H1 (cell line): ENCODE measurements around the gene CEP128. TPM values are rescaled to one million over a fixed set of nuclear protein-coding genes. Genes with fewer than 3 reads are reported as not detected.

Source experiments
- CTCF ChIA-PET: fragments of 300-600 bp; sonication (Branson Sonifier 250); formaldehyde crosslinking; loops from one replicate; lab custom pipeline; 2021; ENCODE audit not compliant: partially characterized antibody; lab: Charles Lee
- POLR2A ChIA-PET: fragments of 300-600 bp; sonication (Branson Sonifier 250); formaldehyde crosslinking; loops from one replicate; lab custom pipeline; 2021; ENCODE audit warnings: inconsistent platforms; ENCODE audit not compliant: partially characterized antibody; lab: Charles Lee
- DNase-seq, 2 experiments: peaks; one replicate each; pipeline versions ENCODE4 v3.0.0 to v3.0.0-alpha.2; 2010 to 2022; ENCODE audit warnings: low spot score in 2 of 2, low read depth in 1 of 2, mixed read lengths in 1 of 2
- FAIRE-seq: peaks from 2 replicates; lab custom pipeline; 2011; peaks lifted over from hg19 to GRCh38; lab: Jason Lieb, UNC
- H2AFZ ChIP-seq: 2 replicates; pipeline ENCODE4 v1.8.1; 2012; ENCODE audit warnings: low read length, inconsistent platforms
- H2AK5ac ChIP-seq: 2 replicates; pipeline ENCODE4 v1.6.1; 2013; ENCODE audit warnings: low read depth, low read length
- H2BK120ac ChIP-seq: replicated peaks from 2 replicates; pipeline ENCODE3; 2013; ENCODE audit warnings: low read depth, low read length, inconsistent platforms
- H2BK12ac ChIP-seq: 2 replicates; pipeline ENCODE4 v1.6.1; 2013; ENCODE audit warnings: low read depth, low read length
- H2BK15ac ChIP-seq: 2 replicates; pipeline ENCODE4 v1.6.1; 2013; ENCODE audit warnings: low read length
- H2BK20ac ChIP-seq: 2 replicates; pipeline ENCODE4 v1.6.1; 2013; ENCODE audit warnings: low read length
- H2BK5ac ChIP-seq: 2 replicates; pipeline ENCODE4 v1.6.1; 2013; ENCODE audit warnings: low read depth, low read length
- H3K14ac ChIP-seq: 2 replicates; pipeline ENCODE4 v1.6.1; 2013; ENCODE audit warnings: inconsistent platforms; ENCODE audit not compliant: insufficient read length
- H3K18ac ChIP-seq: 2 replicates; pipeline ENCODE4 v1.6.1; 2013; ENCODE audit warnings: low read length; ENCODE audit errors: extremely low read depth
- H3K23ac ChIP-seq: 2 replicates; pipeline ENCODE4 v1.6.1; 2013; ENCODE audit warnings: inconsistent platforms; ENCODE audit not compliant: insufficient read length
- H3K23me2 ChIP-seq: 2 replicates; pipeline ENCODE4 v1.6.1; 2013; ENCODE audit warnings: low read depth, low read length
- H3K27ac ChIP-seq: 2 replicates; pipeline ENCODE4 v1.6.1; 2011; ENCODE audit warnings: low read depth, low read length, inconsistent platforms
- H3K27me3 ChIP-seq, 4 experiments: replicated peaks in 1 of 4; 1 replicate in 1 of 4; 2 replicates in 3 of 4; pipeline versions ENCODE4 v1.6.1 to v1.8.1; 2011 to 2013; ENCODE audit warnings: low read length in 3 of 4, mild to moderate bottlenecking in 3 of 4, inconsistent platforms in 2 of 4, mixed read lengths in 2 of 4, moderate library complexity in 1 of 4; ENCODE audit not compliant: control insufficient read depth in 3 of 4, insufficient read depth in 3 of 4; ENCODE audit errors: extremely low read depth in 1 of 4
- H3K36me3 ChIP-seq, 4 experiments: 2 replicates each; pipeline versions ENCODE4 v1.6.1 to v1.8.1; 2011 to 2013; ENCODE audit warnings: mild to moderate bottlenecking in 4 of 4, low read length in 3 of 4, moderate library complexity in 2 of 4, control low read depth in 1 of 4, inconsistent platforms in 1 of 4; ENCODE audit not compliant: insufficient read depth in 4 of 4, control insufficient read depth in 2 of 4
- H3K4ac ChIP-seq: replicated peaks from 2 replicates; pipeline ENCODE3; 2013; ENCODE audit warnings: low read length, low read depth, mixed read lengths, inconsistent platforms; ENCODE audit not compliant: insufficient read length
- H3K4me1 ChIP-seq, 4 experiments: replicated peaks in 1 of 4; 1 replicate in 1 of 4; 2 replicates in 3 of 4; pipeline versions ENCODE4 v1.6.1 to v1.8.1; 2011 to 2013; ENCODE audit warnings: low read length in 3 of 4, inconsistent platforms in 2 of 4, mixed read lengths in 1 of 4; ENCODE audit not compliant: insufficient read depth in 4 of 4, control insufficient read depth in 3 of 4
- H3K4me2 ChIP-seq, 2 experiments: 2 replicates each; pipeline versions ENCODE4 v1.6.1 to v1.8.1; 2011 to 2013; ENCODE audit warnings: low read depth in 2 of 2, low read length in 2 of 2, control low read depth in 1 of 2, inconsistent platforms in 1 of 2, mild to moderate bottlenecking in 1 of 2; ENCODE audit not compliant: insufficient read depth in 1 of 2
- H3K4me3 ChIP-seq, 4 experiments: fragments of 200-600, 300-600 bp in 1 of 4; sonication (generic), shearing (Covaris generic), sonication (Bioruptor Twin) in 1 of 4; 2 replicates each; pipeline versions ENCODE4 v1.5.1 to v1.8.1; 2011 to 2016; ENCODE audit warnings: low read length in 4 of 4, low read depth in 3 of 4, control low read depth in 2 of 4, inconsistent platforms in 2 of 4, mild to moderate bottlenecking in 2 of 4, mixed read lengths in 1 of 4, moderate library complexity in 1 of 4; ENCODE audit not compliant: insufficient read depth in 2 of 4; ENCODE audit errors: extremely low read depth in 1 of 4
- H3K56ac ChIP-seq: replicated peaks from 2 replicates; pipeline ENCODE3; 2013; ENCODE audit warnings: low read depth, mild to moderate bottlenecking, mixed read lengths, low read length, inconsistent platforms; ENCODE audit not compliant: insufficient read length
- H3K79me1 ChIP-seq: 2 replicates; pipeline ENCODE4 v1.6.1; 2013; ENCODE audit warnings: low read depth, low read length, control low read depth
- H3K79me2 ChIP-seq, 2 experiments: 2 replicates each; pipeline versions ENCODE4 v1.6.1 to v1.8.1; 2012 to 2013; ENCODE audit warnings: low read length in 2 of 2, mild to moderate bottlenecking in 2 of 2, inconsistent platforms in 1 of 2; ENCODE audit not compliant: insufficient read depth in 2 of 2, control insufficient read depth in 1 of 2
- H3K9ac ChIP-seq, 4 experiments: replicated peaks in 1 of 4; 1 replicate in 1 of 4; 2 replicates in 3 of 4; pipeline versions ENCODE4 v1.6.1 to v1.8.1; 2011 to 2013; ENCODE audit warnings: low read depth in 3 of 4, low read length in 3 of 4, control low read depth in 2 of 4, mild to moderate bottlenecking in 2 of 4, moderate library complexity in 2 of 4, inconsistent platforms in 1 of 4; ENCODE audit errors: extremely low read depth in 1 of 4
- H3K9me3 ChIP-seq, 2 experiments: 2 replicates each; pipeline versions ENCODE4 v1.6.1 to v1.8.1; 2012 to 2013; ENCODE audit warnings: mild to moderate bottlenecking in 2 of 2, moderate library complexity in 2 of 2, control low read depth in 1 of 2, inconsistent platforms in 1 of 2, low read depth in 1 of 2, low read length in 1 of 2, mixed read lengths in 1 of 2; ENCODE audit not compliant: insufficient read depth in 2 of 2
- H4K20me1 ChIP-seq, 2 experiments: replicated peaks in 1 of 2; 2 replicates each; pipeline versions ENCODE3 to v1.8.1; 2011 to 2013; ENCODE audit warnings: inconsistent platforms in 2 of 2, low read length in 2 of 2, mild to moderate bottlenecking in 1 of 2; ENCODE audit not compliant: insufficient read depth in 2 of 2, control insufficient read depth in 1 of 2
- H4K5ac ChIP-seq: 2 replicates; pipeline ENCODE4 v1.6.1; 2013; ENCODE audit warnings: low read length, low read depth, mixed read lengths, inconsistent platforms; ENCODE audit not compliant: insufficient read length
- H4K8ac ChIP-seq: 2 replicates; pipeline ENCODE4 v1.8.0; 2013; ENCODE audit warnings: mild to moderate bottlenecking, moderate library complexity, low read length, inconsistent platforms; ENCODE audit not compliant: insufficient read depth; ENCODE audit errors: extremely low read depth
- H4K91ac ChIP-seq: replicated peaks from 2 replicates; pipeline ENCODE3; 2013; ENCODE audit warnings: low read length, mixed read lengths, inconsistent platforms; ENCODE audit not compliant: insufficient read length
- BCL11A ChIP-seq, 2 experiments: IDR thresholded peaks; one replicate each; pipeline ENCODE4 v1.6.1; 2011; ENCODE audit warnings: low read depth in 2 of 2, low read length in 2 of 2, mild to moderate bottlenecking in 2 of 2
- CHD2 ChIP-seq: IDR thresholded peaks from 2 replicates; pipeline ENCODE4 v1.6.1; 2012; ENCODE audit warnings: low read length, improper control_type of control experiment
- CREB1 ChIP-seq: IDR thresholded peaks from 2 replicates; pipeline ENCODE4 v1.6.1; 2012; ENCODE audit warnings: inconsistent platforms
- CTBP2 ChIP-seq: IDR thresholded peaks from 2 replicates; pipeline ENCODE4 v1.7.0; 2011; ENCODE audit warnings: borderline replicate concordance, mild to moderate bottlenecking, moderate library complexity, mixed read lengths, low read length; ENCODE audit not compliant: insufficient read depth, insufficient read length
- KDM4A ChIP-seq: IDR thresholded peaks from one replicate; pipeline ENCODE4 v1.7.1; 2012; ENCODE audit warnings: low read depth, mild to moderate bottlenecking, moderate library complexity, low read length, inconsistent platforms; ENCODE audit not compliant: severe bottlenecking
- RNF2 ChIP-seq: fragments of 200-900, 300-1000 bp; sonication (generic); IDR thresholded peaks from 2 replicates; pipeline ENCODE4 v1.7.1; 2016; ENCODE audit warnings: borderline replicate concordance, low read depth, mild to moderate bottlenecking, antibody characterized with exemption, low read length; ENCODE audit not compliant: poor library complexity, severe bottlenecking; ENCODE audit errors: missing control alignments
- SP4 ChIP-seq: IDR thresholded peaks from 2 replicates; pipeline ENCODE4 v1.6.1; 2012; ENCODE audit warnings: low read length, inconsistent platforms
- WGBS, 2 experiments: shearing (Covaris generic) in 1 of 2; methylation state at CpG; one replicate each; pipeline versions ENCODE4 v1.1.6 to v1.1.7; 2013 to 2015; ENCODE audit warnings: low lambda C conversion rate in 2 of 2, mixed read lengths in 2 of 2, inconsistent platforms in 1 of 2, low coverage in 1 of 2, missing lambda C conversion rate in 1 of 2; ENCODE audit not compliant: insufficient replicate concordance in 2 of 2, insufficient coverage in 1 of 2, insufficient read length in 1 of 2; ENCODE audit errors: extremely low coverage in 1 of 2, missing lambda C conversion rate in 1 of 2; 5-methylcytosine and 5-hydroxymethylcytosine counted together
- polyA plus RNA-seq, 7 experiments: library from polyadenylated mRNA; depleted of rRNA in 3 of 7; stranded (reverse) in 5 of 7; unstranded in 2 of 7; fragments of >200 nt in 5 of 7; fragments of 200-250 nt in 2 of 7; gene quantifications; 1 replicate in 5 of 7; 2 replicates in 1 of 7; 4 replicates in 1 of 7; pipeline versions ENCODE4 v1.2.1 to v1.2.3, GENCODE V29; 2011 to 2013; ENCODE audit warnings: missing spikeins in 2 of 7, mixed read lengths in 2 of 7
- total RNA-seq: library from RNA; stranded (reverse); fragmentation: NEBNext Ultra II Directional; extraction: Animal tissue kit (Norgen Biotek cat#: 25700); gene quantifications from 2 replicates; pipeline ENCODE4 v1.2.1, GENCODE V29; 2021

CEP128 gene
- total and polyA plus RNA-seq, 2 of the 8 experiments (the other 6 are each of a cell fraction or from before 2014, with no cell fraction given), result 1.9 to 17.0 TPM

DNA sequence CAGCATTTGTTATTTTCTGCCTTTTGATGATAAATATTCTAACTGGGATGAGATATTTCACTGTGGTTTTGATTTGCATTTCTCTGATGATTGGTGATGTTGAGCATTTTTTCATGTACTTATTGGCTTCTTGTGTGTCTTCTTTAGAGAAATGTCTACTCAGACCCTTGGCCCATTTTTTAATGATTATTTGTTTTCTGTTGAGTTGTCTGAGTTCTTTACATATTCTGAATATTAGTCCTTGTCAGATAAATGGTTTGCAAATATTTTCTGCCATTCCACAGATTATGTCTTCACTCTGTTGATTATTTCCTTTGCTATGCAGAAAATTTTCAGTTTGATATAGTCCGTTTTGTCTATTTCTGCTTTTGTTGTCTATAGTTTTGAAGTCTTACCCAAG lies 317.0 kb downstream of the CEP128 start:
- no peak for FAIRE-seq
- H3K18ac ChIP-seq, result no peak overlapping the region
- CTCF ChIA-PET, result no interaction called here

More for the DNA sequence above, 317.0 kb downstream of the CEP128 start:
- H3K9me3 ChIP-seq, result no peaks in the 10 kb centered on the region
- no peaks in the 10 kb centered on the region for H3K79me2 ChIP-seq
- no peak overlapping the region for H4K91ac ChIP-seq
- no peak overlapping the region for H3K27ac ChIP-seq
- no peak for TF ChIP-seq BCL11A (IDR thresholded peaks at IDR 0.05; ENCODE audit: low read depth in 2 of 2, low read length in 2 of 2)
- TF ChIP-seq CREB1, result no peak
- TF ChIP-seq SP4, result no peak
- TF ChIP-seq KDM4A, result no peak
- no peak for TF ChIP-seq CHD2
- no peak for TF ChIP-seq CTBP2
- no peak for TF ChIP-seq RNF2
- TF ChIP-seq, all 59 proteins: peak for 0
- no peak for DNase-seq
- no peaks in the 10 kb centered on the region for H3K23me2 ChIP-seq
- H3K27me3 ChIP-seq, result no peaks in the 10 kb centered on the region
- no peak overlapping the region for H2BK15ac ChIP-seq
- H2BK12ac ChIP-seq, result no peak overlapping the region
- no peak overlapping the region for H3K56ac ChIP-seq
- POLR2A ChIA-PET, result no interaction called here
- no peak overlapping the region for H2BK5ac ChIP-seq
- no peak overlapping the region for H3K4me2 ChIP-seq
- no peak overlapping the region for H3K9ac ChIP-seq
- H2AFZ ChIP-seq, result no peak overlapping the region
- no peak overlapping the region for H3K4me3 ChIP-seq
- no peaks in the 10 kb centered on the region for H3K36me3 ChIP-seq
- H2BK120ac ChIP-seq, result no peak overlapping the region
- H3K79me1 ChIP-seq, result no peaks in the 10 kb centered on the region
- no peak overlapping the region for H2AK5ac ChIP-seq
- H4K20me1 ChIP-seq, result no peaks in the 10 kb centered on the region
- no peak overlapping the region for H3K4ac ChIP-seq
- H4K5ac ChIP-seq, result no peak overlapping the region
- H2BK20ac ChIP-seq, result no peak overlapping the region
- no peak overlapping the region for H4K8ac ChIP-seq
- no peaks in the 10 kb centered on the region for H3K4me1 ChIP-seq
- 80% methylated on average over 1 of the region's 1 CpG; no CpG with 5 or more reads in 1 of the 2 experiments for WGBS, 2 experiments
- no peak overlapping the region for H3K14ac ChIP-seq
- H3K23ac ChIP-seq, result no peak overlapping the region
